Measurements from ENCODE around the gene MMP3.
"Not testable (repeated sequence)": the region's sequence is repeated elsewhere in the genome, so short reads cannot be mapped to it uniquely, and the experiment has no call there.

MMP3 gene

DNA sequence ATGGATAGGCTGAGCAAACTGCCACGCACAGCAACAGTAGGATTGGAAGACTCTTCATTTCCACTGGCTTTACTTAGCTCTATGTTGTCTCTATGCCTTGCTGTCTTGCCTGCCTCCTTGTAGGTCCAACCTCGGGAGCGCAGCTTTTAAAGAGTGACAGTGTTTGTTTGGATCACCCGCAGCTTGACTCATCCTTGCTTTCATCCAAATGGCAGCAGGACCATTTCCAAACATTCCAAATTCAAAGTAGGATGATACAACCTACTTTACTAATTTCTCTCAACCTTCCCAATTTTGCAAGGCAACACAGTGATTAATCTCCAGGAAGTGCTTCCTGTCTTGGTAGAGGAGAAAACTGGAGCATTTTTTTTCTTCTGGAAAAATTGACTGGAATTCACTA, at the start of gene MMP3:
Gene MMP3 (minus strand): TSS at position 121 of the 400 bp plus-strand sequence. CDS start 63 bp downstream, at position 58.
- no peak for DNase-seq

DNA sequence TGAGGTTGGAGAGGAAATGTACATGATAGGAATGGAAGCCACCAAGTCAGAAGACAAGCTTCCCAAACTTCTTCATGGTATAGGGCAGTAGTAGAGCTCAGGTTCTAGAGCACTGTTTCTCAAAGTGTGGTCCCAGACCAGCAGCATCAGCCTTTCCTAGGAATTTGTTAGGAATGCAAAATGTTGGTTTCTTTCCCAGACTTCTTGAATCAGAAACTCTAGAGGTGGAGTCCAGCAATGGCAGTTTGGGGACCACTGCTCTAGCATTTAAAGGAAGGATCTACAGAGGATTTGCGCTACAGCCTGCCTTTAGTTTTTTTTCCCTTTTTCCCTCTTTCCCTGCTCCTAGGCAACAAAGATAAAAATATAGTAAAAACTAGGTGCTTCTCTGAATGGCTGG, 48.3 kb upstream of the MMP3 start:
- DNase-seq, result no peak

DNA sequence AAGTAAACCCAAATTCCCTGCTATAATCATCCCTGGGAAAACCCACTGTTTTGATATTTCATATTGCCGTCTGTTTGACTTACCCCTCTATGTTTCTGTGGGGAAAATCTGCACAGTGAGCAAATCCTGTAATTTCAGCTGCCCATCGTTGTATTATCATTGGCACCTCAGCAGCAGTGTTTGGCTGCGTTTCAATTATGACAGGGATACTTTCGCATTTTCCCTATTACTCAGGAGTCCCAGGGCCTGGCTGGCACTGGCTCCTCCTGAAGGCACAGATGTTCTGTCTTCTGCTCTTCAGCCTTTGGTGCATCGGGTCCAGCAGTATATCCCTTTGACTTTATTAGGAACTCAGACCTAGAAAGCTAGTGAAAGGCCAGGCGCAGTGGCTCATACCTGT, 43.6 kb upstream of the MMP3 start:
- no peak for DNase-seq

DNA sequence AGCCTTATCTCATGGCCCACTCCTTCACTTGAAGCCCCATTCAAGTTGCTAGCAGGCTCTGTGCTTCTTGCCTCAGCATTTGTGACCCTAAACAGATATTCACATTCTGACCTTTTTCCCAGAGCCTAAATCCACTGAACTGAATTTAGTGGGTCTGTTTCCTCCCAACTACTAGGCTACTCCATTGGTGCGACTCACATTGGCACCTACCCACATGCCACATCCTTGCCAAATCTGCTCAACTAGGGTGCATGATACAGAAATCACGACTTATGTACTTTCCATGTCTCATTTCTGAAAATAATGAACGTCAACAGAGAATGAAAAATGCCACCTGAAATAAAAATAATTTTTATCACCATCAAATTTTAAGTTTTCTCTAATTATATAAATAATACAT, 39.7 kb upstream of the MMP3 start:
- no peak for DNase-seq

DNA sequence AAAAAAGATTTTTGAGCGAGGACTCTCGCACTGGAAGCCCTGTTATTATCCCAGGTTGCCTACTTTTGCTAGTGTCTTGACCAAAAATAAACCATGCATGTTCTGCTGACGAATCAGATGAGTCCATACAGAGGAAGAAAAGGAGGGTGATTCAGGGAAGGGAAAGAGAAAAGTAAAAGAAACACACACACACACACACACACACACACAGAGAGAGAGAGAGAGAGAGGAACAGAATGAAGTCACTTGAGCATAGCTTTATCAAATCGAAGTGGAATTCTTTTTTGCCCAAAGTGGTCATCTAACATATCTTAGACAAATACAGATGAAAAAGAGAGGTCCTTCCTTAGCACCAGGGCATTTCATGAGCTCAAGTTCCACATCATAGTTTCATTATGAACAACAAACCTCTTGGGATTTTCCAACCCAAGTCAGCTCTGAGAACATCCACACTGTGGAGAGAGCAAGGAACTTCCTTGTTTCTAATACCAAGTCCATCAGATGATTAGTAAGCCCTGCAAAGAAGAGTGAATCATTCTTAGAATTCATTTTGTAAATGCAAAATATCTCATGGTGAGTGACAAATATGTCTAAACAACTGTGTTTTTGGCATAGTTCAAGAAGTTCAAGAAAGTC, 39.1 kb upstream of the MMP3 start:
- no peak for DNase-seq

DNA sequence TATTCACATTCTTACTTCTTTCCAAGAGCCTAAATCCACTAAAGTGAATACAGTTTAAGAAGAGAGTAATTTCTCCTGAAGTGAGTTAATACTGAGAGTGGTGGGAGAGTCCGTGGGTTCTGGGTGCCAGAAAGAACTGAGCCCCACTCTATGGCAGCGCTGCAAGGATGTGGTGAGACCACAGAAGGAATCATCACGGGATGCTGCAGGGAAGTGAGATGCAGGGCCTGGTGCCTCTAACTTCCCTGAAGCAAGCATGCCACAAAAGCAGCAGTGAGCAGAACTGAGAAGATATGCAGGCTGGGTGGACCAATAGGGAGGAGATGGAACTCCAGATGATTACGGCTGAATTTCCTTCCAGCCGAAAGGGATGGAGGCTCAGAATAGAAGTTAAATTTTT, 36.4 kb upstream of the MMP3 start:
- DNase-seq, result no peak

DNA sequence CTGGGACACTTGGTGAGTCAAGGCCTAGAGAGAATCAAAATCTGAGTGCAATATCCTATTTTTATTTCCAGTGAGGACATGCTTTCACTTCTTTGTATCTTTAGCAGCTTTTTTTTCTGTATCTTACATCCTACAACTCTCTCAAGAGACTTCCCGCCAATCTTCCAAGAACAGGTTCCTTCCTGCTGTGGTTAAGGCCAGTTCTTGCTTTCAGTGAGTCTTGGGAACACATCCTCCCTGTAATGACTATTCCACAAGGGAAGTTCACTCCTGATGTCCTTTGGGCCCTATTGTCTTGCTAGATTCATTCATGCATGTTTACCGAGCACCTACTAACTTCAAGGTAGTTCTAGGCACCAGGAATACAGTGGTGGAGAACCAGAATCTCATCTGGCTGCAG, 35.2 kb upstream of the MMP3 start:
- DNase-seq, result no peak

DNA sequence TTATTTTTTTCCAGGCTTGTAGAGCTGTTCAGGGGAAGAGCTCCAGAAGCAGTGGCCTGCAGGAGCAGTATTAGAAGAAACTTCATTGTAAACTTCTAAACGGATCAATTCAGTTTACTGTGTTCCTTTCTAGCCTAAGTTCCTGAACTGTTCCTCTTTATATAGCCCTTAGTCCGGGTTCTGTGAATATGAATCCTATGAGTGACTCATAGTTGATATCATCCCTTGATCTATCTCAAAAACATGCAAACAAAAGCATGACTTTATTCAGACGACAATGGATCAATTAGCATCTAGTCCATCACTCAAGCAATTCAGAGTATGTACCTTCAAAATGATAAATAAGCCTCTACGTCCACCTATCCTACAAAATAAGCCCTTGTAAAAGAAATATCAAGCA, 31.4 kb upstream of the MMP3 start, which contains the start of gene MMP12:
Gene MMP12 (minus strand): TSS at position 131 of the 400 bp plus-strand sequence. CDS start 45 bp downstream, at position 86.
- no peak for DNase-seq

DNA sequence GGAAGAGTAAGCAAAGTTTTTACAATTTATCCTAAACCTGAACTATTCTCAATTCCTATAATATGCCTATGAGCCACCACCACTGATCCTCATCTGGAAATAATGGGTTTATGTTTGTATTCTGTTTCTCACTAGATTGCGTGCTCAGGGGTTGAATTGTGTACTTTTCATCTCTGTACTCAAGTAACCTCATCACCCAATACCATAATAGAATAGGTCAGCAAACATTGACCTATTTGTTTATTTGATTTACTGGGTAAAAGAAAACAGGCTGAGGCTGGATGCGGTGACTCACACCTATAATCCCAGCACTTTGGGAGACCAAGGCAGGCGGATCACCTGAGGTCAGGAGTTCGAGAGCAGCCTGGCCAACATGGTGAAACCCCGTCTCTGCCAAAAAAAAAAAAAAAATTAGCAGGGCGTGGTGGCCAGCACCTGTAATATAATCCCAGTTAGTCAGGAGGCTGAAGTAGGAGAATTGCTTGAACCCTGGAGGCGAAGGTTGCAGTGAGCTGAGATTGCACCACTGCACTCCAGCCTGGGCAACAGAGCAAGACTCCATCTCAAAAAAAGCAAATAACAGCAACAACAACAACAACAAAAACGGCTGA, 26.1 kb upstream of the MMP3 start:
- not testable (repeated sequence) for DNase-seq

DNA sequence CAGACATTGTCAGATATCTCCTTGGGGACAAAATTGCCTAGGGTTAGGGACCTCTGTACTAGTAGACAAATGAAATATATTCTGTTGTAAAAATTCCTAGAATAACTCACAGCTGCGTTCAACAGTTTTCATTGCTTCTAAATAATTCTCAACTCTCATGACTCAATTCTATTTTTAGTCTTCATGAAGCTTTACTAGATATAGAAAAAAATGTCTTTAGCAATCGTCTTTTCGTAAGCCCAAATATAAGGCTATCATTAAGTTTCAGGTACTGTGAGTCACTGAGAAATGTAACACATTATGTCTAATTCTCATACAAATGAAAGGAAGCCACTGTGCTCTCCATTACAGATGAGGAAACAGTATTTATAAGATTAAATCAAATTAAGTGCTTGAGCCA, 24.9 kb upstream of the MMP3 start:
- DNase-seq, result no peak

DNA sequence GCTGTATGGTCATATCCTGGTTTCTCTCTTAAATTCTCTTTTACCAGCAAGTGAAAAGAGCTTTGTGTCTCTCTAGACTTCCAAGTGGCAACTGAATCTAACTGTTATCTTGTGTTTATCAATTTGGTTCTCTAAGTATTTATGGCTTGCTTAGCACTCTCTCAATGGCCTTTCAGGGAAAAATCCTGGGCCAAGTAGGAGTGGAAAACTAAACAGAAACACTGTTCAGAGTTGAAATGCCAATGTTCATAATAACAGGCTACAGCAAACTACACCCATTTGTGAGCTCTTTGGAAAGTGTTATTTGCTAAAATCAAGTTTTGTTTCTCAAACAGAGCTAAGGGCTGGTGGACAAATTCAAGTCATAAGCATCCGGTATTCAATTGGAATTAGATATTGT, 21.3 kb upstream of the MMP3 start:
- DNase-seq, result no peak

DNA sequence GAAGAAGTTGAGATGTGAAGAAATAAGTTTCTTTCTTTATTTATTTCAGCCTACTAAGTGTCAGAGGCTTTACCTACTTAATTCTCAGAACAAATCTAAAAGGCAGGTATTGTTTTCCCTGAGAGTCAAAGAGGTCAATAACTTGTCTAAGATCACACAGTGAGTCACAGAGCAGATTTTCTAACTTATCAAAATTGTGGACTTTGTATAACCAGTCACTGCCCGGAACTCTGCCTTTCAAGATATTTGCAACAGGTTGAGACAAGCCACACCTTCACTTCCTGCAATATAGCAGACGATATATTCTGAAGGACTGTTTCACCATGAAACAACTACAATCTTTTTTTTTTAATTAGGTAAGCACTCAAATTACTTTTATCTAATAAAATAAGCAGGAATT, 10.5 kb upstream of the MMP3 start:
- DNase-seq, result no peak

DNA sequence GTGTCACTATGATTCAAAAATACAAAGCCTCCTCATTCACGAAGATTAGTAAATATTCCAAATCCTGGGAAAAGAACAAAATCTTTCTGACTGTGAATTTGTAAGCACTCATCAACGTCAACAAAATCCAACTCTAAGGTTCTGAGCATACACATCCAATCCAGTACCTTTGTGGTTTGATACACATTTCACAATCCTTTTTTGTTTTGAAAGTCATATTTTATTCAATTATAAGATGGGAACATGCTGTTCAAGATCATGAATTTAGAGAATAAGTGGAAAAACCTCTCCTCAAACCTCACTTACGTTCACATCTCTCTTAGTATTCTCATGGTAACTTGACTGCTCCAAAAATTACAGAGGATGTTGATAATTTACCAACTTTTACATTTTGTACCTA, 9.6 kb upstream of the MMP3 start:
- DNase-seq, result no peak

DNA sequence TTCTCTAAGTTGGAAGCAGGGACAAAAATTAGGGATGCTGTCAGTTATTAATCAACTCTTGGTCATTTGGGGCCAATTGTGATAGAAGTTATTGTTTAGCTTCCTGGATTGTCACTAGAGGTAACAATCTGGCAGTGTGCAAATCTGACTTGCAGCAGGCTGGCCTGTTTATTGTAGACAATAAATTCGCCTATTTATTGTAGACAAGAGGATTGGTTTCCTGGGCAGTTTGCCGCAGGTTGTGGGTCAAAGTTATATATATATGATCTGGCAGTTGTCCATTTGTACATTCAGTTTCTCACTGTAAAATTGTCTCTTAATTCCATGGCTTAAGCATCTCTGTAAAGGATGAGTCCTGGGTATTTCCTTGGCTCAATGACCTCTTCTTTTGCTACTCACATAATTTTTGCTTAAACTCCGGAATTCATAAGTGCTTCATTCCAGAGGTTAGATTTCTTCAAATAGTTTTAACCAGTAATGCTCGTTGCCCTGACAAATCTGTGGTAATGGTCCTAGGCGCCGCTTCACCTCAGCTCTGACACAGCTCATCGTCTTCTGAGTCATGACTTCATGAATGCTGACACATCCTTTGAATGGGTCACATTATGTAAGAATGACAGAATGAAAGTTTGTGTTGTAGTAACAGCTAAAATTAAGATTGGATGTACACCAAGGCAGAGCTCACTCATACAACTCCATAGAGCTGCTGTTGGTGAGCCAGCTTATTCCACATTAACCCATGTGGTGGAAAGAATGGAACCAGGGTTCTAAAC, 7.8 kb upstream of the MMP3 start:
- no peak for DNase-seq

DNA sequence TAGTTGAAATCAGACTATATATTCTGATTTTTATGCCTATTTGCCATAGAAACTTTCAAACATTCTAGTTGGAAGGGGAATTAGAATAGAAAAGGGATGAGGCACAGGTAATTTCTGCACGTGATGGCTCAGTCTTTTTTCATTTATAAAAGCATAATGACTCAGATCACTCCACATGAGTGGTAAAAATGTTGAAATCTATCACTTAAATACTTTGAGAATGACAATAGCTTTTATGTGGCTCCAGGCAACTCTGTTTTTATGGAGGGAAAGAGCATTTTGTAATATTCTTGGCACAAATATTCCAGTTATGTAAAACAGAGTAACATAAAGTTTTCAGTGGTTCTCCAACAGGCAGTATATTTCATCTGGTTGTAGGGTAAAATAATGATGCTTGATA, 5.9 kb upstream of the MMP3 start:
- DNase-seq, result no peak

DNA sequence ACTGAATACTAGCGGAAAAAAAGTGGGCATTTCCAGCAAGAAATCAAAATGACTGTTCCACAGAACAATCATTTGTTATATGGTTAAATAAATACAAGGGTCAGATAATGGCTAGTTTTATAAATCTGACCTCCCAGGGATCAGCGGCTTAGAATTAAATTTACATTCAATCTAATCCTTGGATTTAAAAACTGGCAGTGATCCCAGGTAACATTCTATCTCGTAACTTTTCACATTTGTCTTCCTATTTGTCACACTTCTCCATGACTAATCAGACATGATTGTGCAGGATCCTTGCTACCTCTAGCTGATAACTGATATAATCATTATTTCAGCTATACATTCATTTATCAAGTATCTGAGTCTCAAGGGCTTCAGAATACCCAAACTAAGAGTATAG, 2.9 kb upstream of the MMP3 start:
- DNase-seq, result no peak

DNA sequence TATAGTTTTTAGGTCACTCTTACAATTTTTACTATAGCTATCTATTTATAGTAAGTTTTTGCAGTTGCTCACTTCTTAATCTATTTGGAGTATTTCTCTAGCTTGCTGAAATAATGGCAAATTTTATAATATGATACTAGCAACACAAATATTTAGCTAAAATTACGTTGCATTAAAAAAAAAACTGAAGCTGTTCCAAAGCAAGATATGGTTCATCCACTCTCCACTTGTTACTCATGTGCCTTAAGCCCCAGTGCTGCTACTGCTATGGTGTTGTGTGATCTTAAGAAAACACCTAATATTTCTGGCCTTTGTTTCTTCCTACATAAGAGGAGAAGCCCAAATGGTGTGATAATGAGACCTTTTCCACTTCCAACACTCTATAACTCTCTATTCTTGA, 479 bp downstream of the MMP3 start:
- no peak for DNase-seq

DNA sequence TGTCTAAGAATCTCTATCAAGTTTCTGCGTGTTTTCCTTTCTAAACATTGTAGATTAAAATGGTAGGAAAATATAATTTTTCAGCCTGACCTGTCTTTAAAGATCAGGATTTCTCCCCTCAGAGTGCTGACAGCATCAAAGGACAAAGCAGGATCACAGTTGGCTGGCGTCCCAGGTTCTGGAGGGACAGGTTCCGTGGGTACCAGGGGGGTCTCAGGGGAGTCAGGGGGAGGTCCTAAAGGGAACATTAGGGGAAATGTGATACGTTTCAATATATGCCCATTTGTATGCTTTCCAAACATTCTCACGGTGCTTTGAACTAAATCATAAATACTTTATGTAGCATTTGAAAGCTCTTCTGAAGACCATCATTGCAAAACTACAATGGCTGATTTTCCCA, 3.4 kb downstream of the MMP3 start:
- DNase-seq, result no peak

DNA sequence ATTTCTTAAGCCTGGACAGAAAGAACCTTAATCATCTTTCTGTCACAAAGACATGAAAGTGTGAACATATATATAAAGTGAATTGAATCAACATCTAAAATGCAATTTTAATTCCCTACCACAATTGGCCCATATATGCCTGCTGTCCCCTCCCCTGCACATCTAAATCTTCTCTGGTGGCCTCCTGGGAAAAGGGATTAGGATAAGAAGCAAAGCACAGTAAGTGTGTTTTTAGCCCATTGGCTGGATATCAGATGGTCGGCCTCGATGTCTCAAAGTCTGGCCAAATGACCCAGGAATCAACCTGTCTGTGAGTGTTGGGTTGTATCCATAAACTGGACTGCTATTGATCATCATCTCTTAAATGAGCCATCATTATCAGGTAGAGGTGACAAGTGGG, 5.8 kb downstream of the MMP3 start:
- DNase-seq, result no peak

DNA sequence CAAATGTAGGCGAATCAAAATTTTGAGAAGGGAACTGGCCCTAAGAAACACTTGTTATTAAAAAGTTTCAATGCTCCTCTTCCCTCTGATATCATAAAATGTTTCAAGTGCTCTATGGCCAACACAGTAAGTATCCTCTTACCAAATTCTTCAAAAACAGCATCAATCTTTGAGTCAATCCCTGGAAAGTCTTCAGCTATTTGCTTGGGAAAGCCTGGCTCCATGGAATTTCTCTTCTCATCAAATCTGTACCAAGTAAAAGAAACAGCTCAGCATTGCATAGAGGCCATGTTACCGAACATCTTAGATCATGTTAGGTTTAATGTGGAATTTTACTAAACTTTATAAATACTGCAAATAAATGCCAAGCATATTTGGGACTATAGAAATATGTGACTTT, 6.3 kb downstream of the MMP3 start:
- DNase-seq, result no peak

DNA sequence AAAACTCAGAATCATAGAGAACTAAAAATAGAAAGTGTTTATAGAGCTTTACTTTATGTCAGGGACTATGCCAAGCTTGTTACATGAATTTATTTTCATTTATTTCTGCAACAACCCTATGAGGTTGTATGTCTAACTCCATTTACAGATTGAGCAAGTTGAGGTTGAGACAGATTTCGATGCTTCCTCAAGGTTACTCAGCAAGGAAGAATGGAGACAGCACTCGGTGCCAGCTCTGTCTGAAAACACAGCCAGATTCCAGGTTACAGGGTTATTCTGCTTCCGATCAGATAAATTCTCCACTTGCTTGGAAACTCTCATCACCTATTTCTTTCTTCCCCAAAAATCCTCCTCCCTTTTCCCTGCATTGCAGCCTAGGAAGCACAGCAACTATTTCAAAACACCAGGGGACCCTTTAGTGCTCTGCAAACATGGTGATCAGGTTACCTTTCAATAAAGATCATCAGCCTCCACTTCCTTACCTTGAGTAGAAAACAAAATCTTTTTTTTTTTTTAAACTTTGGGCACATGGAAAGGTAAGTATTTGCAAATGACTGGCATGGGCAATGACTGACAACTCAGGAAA, 7.0 kb downstream of the MMP3 start:
- DNase-seq, result no peak

DNA sequence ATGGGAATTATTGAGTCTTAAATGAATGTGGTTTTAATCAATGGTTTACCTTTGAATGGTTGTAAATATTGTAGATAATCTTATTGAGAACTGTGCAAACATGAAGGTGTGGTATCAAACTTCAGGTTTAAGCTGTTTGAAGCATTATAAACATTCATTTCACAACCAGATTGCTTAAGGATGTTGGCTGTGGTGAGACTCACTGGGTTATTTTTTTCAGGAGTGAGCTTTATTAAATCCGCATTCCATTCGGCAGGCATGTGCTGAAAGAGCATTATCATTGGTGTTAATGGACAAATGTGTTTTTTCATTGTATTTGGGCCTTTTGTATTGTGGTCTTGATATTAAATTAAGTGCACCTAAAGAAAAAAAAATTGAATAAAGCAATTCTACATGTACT, 9.7 kb downstream of the MMP3 start:
- no peak for DNase-seq

DNA sequence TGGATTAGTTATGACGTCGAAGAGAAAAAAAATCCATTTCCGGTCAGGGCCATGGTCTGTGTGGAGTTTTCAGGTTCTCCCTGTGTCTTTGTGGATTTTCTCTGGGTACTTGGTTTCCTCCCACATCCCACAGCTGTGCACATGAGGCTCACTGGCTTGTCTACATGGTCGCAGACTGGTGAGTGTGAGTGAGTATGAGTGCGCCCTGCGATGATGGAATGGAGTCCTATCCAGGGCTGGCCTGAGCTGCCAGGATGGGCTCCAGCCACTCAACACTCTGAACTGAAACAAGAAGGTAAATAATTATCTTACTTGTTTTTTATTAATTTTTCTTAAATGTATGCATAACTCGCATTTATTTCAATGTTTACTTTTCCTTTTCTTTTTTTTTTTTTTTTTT, 10.8 kb downstream of the MMP3 start:
- DNase-seq, result no peak

Measured in NCI-H2227 treated with DMSO at 0.1 percent for 48 hours (cell line).